PFSK-1 (cell line): ENCODE measurements around the gene DOK1.

Source experiments
- POLR2AphosphoS5 ChIP-seq: IDR thresholded peaks from 2 replicates; pipeline ENCODE4 v1.6.1; 2012; ENCODE audit warnings: low read depth, mild to moderate bottlenecking, control low read depth, low read length, moderate library complexity
- REST ChIP-seq, 2 experiments: IDR thresholded peaks; 2 replicates each; pipeline versions ENCODE4 v1.6.1 to v1.8.0; 2011 to 2012; ENCODE audit warnings: low read depth in 2 of 2, low read length in 2 of 2, control low read depth in 1 of 2, inconsistent platforms in 1 of 2, mild to moderate bottlenecking in 1 of 2, moderate library complexity in 1 of 2; ENCODE audit not compliant: insufficient read depth in 1 of 2
- SIN3A ChIP-seq: IDR thresholded peaks from 2 replicates; pipeline ENCODE4 v1.6.1; 2012; ENCODE audit warnings: mild to moderate bottlenecking, low read length, moderate library complexity, borderline replicate concordance; ENCODE audit not compliant: insufficient read depth
- TAF1 ChIP-seq: IDR thresholded peaks from 2 replicates; pipeline ENCODE4 v1.6.1; 2012; ENCODE audit warnings: low read length, control low read depth, borderline replicate concordance; ENCODE audit not compliant: insufficient read depth

GRCh38 chr2:74584088-74584645 lies 29.6 kb downstream of the DOK1 start:
- no peak for TF ChIP-seq TAF1
- no peak for TF ChIP-seq POLR2AphosphoS5
- no peak for TF ChIP-seq REST (IDR thresholded peaks at IDR 0.05; ENCODE audit: insufficient read depth in 1 of 2, low read depth in 2 of 2, low read length in 2 of 2)
- no peak for TF ChIP-seq SIN3A
